ENCODE results near the gene FAM20B. TPM values are rescaled to one million over a fixed set of nuclear protein-coding genes. Genes with fewer than 3 reads are reported as not detected.

FAM20B gene
- total and polyA plus RNA-seq, 2 of the 8 experiments (the other 6 are each of a cell fraction or from before 2014, with no cell fraction given): 8.3 to 36.6 TPM

GRCh38 chr1:179015396-179015795 is 10.3 kb upstream of the FAM20B start:
- H3K18ac ChIP-seq (ENCODE audit: extremely low read depth, low read length): no peak overlapping the region
- H3K36me3 ChIP-seq (ENCODE audit: control insufficient read depth in 2 of 4, insufficient read depth in 4 of 4, low read length in 3 of 4): no peaks in the 10 kb centered on the region
- no peak overlapping the region for H2BK20ac ChIP-seq (ENCODE audit: low read length)
- H3K79me1 ChIP-seq (ENCODE audit: low read depth, low read length): no peaks in the 10 kb centered on the region
- H3K4me1 ChIP-seq (replicated peaks in 1 of 4; ENCODE audit: control insufficient read depth in 3 of 4, insufficient read depth in 4 of 4, low read length in 3 of 4): no peaks in the 10 kb centered on the region
- H3K23ac ChIP-seq (ENCODE audit: insufficient read length): no peak overlapping the region
- H4K5ac ChIP-seq (ENCODE audit: insufficient read length, low read depth, low read length): no peak overlapping the region
- no peak overlapping the region for H4K91ac ChIP-seq (replicated peaks; ENCODE audit: insufficient read length, low read length)
- H2BK12ac ChIP-seq (ENCODE audit: low read depth, low read length): no peak overlapping the region
- H2BK5ac ChIP-seq (ENCODE audit: low read depth, low read length): no peak overlapping the region
- no peak overlapping the region for H2AFZ ChIP-seq (ENCODE audit: low read length)
- H3K14ac ChIP-seq (ENCODE audit: insufficient read length): no peak overlapping the region
- no peak overlapping the region for H3K9ac ChIP-seq (replicated peaks in 1 of 4; ENCODE audit: extremely low read depth in 1 of 4, low read depth in 3 of 4, low read length in 3 of 4)
- no peaks in the 10 kb centered on the region for H3K27me3 ChIP-seq (replicated peaks in 1 of 4; ENCODE audit: control insufficient read depth in 3 of 4, extremely low read depth in 1 of 4, insufficient read depth in 3 of 4, low read length in 3 of 4)
- H3K79me2 ChIP-seq (ENCODE audit: control insufficient read depth in 1 of 2, insufficient read depth in 2 of 2, low read length in 2 of 2): no peaks in the 10 kb centered on the region
- no peaks in the 10 kb centered on the region for H4K20me1 ChIP-seq (replicated peaks in 1 of 2; ENCODE audit: control insufficient read depth in 1 of 2, insufficient read depth in 2 of 2, low read length in 2 of 2)
- no peak for DNase-seq (ENCODE audit: low read depth in 1 of 2, low spot score in 2 of 2)
- no peak overlapping the region for H2AK5ac ChIP-seq (ENCODE audit: low read depth, low read length)
- no peak overlapping the region for H3K56ac ChIP-seq (replicated peaks; ENCODE audit: insufficient read length, low read depth, low read length)
- H3K9me3 ChIP-seq (ENCODE audit: insufficient read depth in 2 of 2, low read depth in 1 of 2, low read length in 1 of 2): no peaks in the 10 kb centered on the region
- H4K8ac ChIP-seq (ENCODE audit: extremely low read depth, insufficient read depth, low read length): no peak overlapping the region
- ChIA-PET POLR2A (ENCODE audit: partially characterized antibody) (no interaction called here), CTCF (ENCODE audit: partially characterized antibody) (interaction anchor here (2.4 kb wide), 1 partner anchor 13 kb away, joined by 19 read pairs; no protein-coding TSS in a partner anchor)
- no peak overlapping the region for H3K4ac ChIP-seq (replicated peaks; ENCODE audit: insufficient read length, low read depth, low read length)
- FAIRE-seq: no peak
- 92% methylated on average over 2 of the region's 2 CpGs; no CpG with 5 or more reads in 1 of the 2 experiments for WGBS, 2 experiments (ENCODE audit: extremely low coverage in 1 of 2, insufficient coverage in 1 of 2, insufficient read length in 1 of 2, insufficient replicate concordance in 2 of 2, low coverage in 1 of 2, low lambda C conversion rate in 2 of 2, missing lambda C conversion rate in 1 of 2)
- no peak overlapping the region for H2BK15ac ChIP-seq (ENCODE audit: low read length)
- no peak overlapping the region for H3K4me2 ChIP-seq (ENCODE audit: insufficient read depth in 1 of 2, low read depth in 2 of 2, low read length in 2 of 2)
- H2BK120ac ChIP-seq (replicated peaks; ENCODE audit: low read depth, low read length): no peak overlapping the region
- no peak overlapping the region for H3K27ac ChIP-seq (ENCODE audit: low read depth, low read length)
- H3K23me2 ChIP-seq (ENCODE audit: low read depth, low read length): no peaks in the 10 kb centered on the region
- no peak overlapping the region for H3K4me3 ChIP-seq (ENCODE audit: extremely low read depth in 1 of 4, insufficient read depth in 2 of 4, low read depth in 3 of 4, low read length in 4 of 4)
- no peak for TF ChIP-seq SIRT6 (IDR thresholded peaks at IDR 0.05; ENCODE audit: low read length)
- no peak for TF ChIP-seq HDAC6 (IDR thresholded peaks at IDR 0.05; ENCODE audit: low read depth, low read length)
- TF ChIP-seq FOSL1 (IDR thresholded peaks at IDR 0.05; ENCODE audit: insufficient read depth, low read depth, low read length): no peak
- TF ChIP-seq SRF (IDR thresholded peaks at IDR 0.05; ENCODE audit: low read depth, low read length): no peak
- no peak for TF ChIP-seq RAD21 (IDR thresholded peaks at IDR 0.05 in 1 of 2, conservative IDR thresholded peaks at IDR 0.05 in 1 of 2; ENCODE audit: low read depth in 2 of 2, low read length in 2 of 2)
- TF ChIP-seq JUND (IDR thresholded peaks at IDR 0.05; ENCODE audit: low read length): no peak
- no peak for TF ChIP-seq GABPA (IDR thresholded peaks at IDR 0.05; ENCODE audit: borderline replicate concordance, insufficient read depth, low read length)
- no peak for TF ChIP-seq HDAC2 (IDR thresholded peaks at IDR 0.05; ENCODE audit: borderline replicate concordance in 1 of 2, low read depth in 2 of 2, low read length in 2 of 2)
- no peak for TF ChIP-seq SAP30 (IDR thresholded peaks at IDR 0.05; ENCODE audit: insufficient read depth, insufficient replicate concordance, low read length)
- TF ChIP-seq MAFK (IDR thresholded peaks at IDR 0.05; ENCODE audit: low read depth, low read length): no peak
- no peak for TF ChIP-seq ATF2 (IDR thresholded peaks at IDR 0.05; ENCODE audit: low read length)
- TF ChIP-seq SIN3A (conservative IDR thresholded peaks at IDR 0.05 in 1 of 2, IDR thresholded peaks at IDR 0.05 in 1 of 2; ENCODE audit: low read depth in 1 of 2, low read length in 2 of 2): no peak
